Esophagus muscularis mucosa (tissue), 4 donors: ENCODE measurements around the gene PTGES3. TPM values are rescaled to one million over a fixed set of nuclear protein-coding genes. Genes with fewer than 3 reads are reported as not detected.

Experiments
- DNase-seq: peaks from one replicate; pipeline ENCODE4 v3.0.0-alpha.2; 2017; ENCODE audit errors: extremely low spot score
- H3K27ac ChIP-seq, 4 donors: fragments of 200-600 bp; sonication (generic); replicated peaks in 1 of 4; 1 replicate in 3 of 4; 2 replicates in 1 of 4; pipeline ENCODE4 v1.5.1; 2016 to 2019; ENCODE audit warnings: mild to moderate bottlenecking in 1 of 4
- H3K27me3 ChIP-seq, 4 donors: fragments of 200-600 bp; sonication (generic); one replicate each; pipeline versions ENCODE4 v1.5.1 to v1.6.0; 2016 to 2019
- H3K36me3 ChIP-seq, 4 donors: fragments of 200-600 bp; sonication (generic); one replicate each; pipeline ENCODE4 v1.5.1; 2016 to 2019
- H3K4me1 ChIP-seq, 4 donors: fragments of 200-600 bp; sonication (generic); one replicate each; pipeline ENCODE4 v1.5.1; 2016 to 2019
- H3K4me3 ChIP-seq, 4 donors: fragments of 200-600 bp; sonication (generic); 1 replicate in 2 of 4; 2 replicates in 2 of 4; pipeline ENCODE4 v1.5.1; 2016 to 2019; ENCODE audit warnings: mild to moderate bottlenecking in 4 of 4, moderate library complexity in 1 of 4
- H3K9me3 ChIP-seq, 4 donors: fragments of 200-600 bp; sonication (generic); 1 replicate in 3 of 4; 2 replicates in 1 of 4; pipeline ENCODE4 v1.5.1; 2016 to 2019
- EP300 ChIP-seq: sonication (generic); formaldehyde crosslinking; IDR thresholded peaks from one replicate; pipeline ENCODE4 v1.6.1; 2017; ENCODE audit warnings: antibody characterized with exemption
- POLR2A ChIP-seq: fragments of 450-650 bp; IDR thresholded peaks from one replicate; pipeline ENCODE4 v1.6.1; 2017; ENCODE audit warnings: antibody characterized with exemption, moderate library complexity, mild to moderate bottlenecking, low read depth
- POLR2AphosphoS5 ChIP-seq, 2 donors: sonication (generic); formaldehyde crosslinking; IDR thresholded peaks; one replicate each; pipeline ENCODE4 v1.6.1; 2017; ENCODE audit warnings: antibody characterized with exemption in 2 of 2
- WGBS: methylation state at CpG from one replicate; pipeline ENCODE4 v1.1.5; 2018; 5-methylcytosine and 5-hydroxymethylcytosine counted together
- intact Hi-C: fragments of 100-400 bp; cut with DNase I; formaldehyde crosslinking; loops from one replicate; pipeline ENCODE4 v1.15.1; 2023
- total RNA-seq, 4 donors: library from RNA; depleted of rRNA; stranded (reverse); fragments of >200 nt; gene quantifications; one replicate each; pipeline versions ENCODE4 v1.1.0 to v1.2.1, GENCODE V29; 2016
- TF ChIP-seq, protein P1 (sequence below), 3 experiments: fragments of 200-600 bp in 2 of 3; fragments of 450-650 bp in 1 of 3; sonication (generic) in 2 of 3; IDR thresholded peaks; one replicate each; pipeline ENCODE4 v1.5.1; 2017 to 2019; ENCODE audit warnings: antibody characterized with exemption in 3 of 3, mild to moderate bottlenecking in 2 of 3, moderate library complexity in 1 of 3

PTGES3 gene
- total RNA-seq, 4 donors from 2014 or later, result 86.8 to 118 (median 92.0) TPM

DNA sequence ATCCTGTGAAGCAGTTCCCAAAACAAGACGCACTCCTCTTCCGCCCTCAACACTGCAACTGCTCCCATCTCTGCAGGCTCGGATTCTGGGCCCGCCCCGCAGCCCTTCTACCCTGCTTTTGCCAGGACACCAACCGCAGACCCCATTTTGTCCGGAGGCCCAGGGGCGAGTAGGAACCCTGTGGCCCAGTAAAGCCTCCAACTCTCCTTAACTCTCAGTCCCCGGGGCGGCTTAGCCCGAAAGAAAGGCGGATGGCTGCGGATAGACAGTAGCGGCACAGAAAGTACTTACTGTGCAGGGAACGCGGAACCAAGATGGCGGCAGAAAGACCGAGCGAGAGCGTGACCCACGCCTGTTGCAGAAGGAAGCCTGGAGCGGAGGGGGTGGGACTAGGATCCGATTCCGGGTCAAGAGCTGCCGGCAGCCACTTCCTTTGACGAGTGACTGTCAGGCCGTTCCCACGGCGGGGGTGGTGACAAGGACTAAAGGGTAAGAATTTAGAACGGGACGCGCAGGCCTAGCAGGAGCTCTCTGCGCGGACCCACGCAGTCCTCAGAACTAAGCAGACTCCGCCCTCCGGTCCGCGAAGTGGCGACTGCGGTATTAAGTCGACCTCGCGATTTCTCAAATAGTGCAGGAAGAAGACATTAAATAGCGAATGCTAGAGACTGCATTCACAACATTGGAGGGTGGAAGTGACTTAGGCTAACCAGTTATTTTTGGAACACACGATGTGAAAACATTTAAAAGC, 37.1 kb upstream of the PTGES3 start, which contains the start of gene NACA:
NACA (minus strand) TSS at position 328 of the 751 bp plus-strand sequence. CDS start 778 bp downstream, outside the sequence.
- TF ChIP-seq POLR2AphosphoS5 (IDR thresholded peaks at IDR 0.05), result peak; percentile 99 to 100
- TF ChIP-seq, protein P1, sequence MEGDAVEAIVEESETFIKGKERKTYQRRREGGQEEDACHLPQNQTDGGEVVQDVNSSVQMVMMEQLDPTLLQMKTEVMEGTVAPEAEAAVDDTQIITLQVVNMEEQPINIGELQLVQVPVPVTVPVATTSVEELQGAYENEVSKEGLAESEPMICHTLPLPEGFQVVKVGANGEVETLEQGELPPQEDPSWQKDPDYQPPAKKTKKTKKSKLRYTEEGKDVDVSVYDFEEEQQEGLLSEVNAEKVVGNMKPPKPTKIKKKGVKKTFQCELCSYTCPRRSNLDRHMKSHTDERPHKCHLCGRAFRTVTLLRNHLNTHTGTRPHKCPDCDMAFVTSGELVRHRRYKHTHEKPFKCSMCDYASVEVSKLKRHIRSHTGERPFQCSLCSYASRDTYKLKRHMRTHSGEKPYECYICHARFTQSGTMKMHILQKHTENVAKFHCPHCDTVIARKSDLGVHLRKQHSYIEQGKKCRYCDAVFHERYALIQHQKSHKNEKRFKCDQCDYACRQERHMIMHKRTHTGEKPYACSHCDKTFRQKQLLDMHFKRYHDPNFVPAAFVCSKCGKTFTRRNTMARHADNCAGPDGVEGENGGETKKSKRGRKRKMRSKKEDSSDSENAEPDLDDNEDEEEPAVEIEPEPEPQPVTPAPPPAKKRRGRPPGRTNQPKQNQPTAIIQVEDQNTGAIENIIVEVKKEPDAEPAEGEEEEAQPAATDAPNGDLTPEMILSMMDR (IDR thresholded peaks at IDR 0.05), result peak in 1 of 3 experiments; percentile 9
- TF ChIP-seq POLR2A, result peak; percentile 96
- TF ChIP-seq EP300, result no peak
- Histone ChIP-seq H3K27me3 (no peaks in the 10 kb centered on the region), H3K27ac (peak within 1 kb of the TSS; percentile 91 to 95 (median 92)), H3K4me3 (peak within 1 kb of the TSS; percentile 83 to 96 (median 86)), H3K9me3 (no peaks in the 10 kb centered on the region), H3K4me1 (peaks cover 42 to 51% (median 49%) of the 10 kb centered on the region in 4 donors), H3K36me3 (peaks cover 0 to 26% (median 15%) of the 10 kb centered on the region in 4 donors)
- intact Hi-C loops, result loop anchor here (1.0 kb wide), 1 partner anchor 37 kb away; the partner anchor contains the start of gene PTGES3
- peak; percentile 99 for DNase-seq
- WGBS, result 0% methylated on average over 44 of the region's 46 CpGs

DNA sequence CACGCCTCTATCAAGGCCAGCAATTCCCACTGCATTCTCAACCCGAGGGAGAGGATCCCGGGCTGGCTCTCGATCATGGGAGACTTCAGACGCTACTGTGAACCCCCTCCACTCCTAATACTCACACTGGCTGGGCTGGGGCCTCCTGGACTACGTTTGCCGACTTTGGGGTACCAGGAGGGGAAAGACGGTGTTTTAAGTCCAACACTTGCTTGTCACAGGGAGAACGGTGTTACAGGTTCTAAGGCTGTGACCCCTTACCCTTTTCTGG, 36.6 kb upstream of the PTGES3 start:
- peaks cover 47 to 56% (median 54%) of the 10 kb centered on the region in 4 donors for H3K4me1 ChIP-seq
- no peak for DNase-seq
- peak overlapping the region; percentile 91 to 95 (median 92) for H3K27ac ChIP-seq
- peak overlapping the region; percentile 83 to 96 (median 86) for H3K4me3 ChIP-seq
- H3K36me3 ChIP-seq, result peaks cover 4 to 27% (median 20%) of the 10 kb centered on the region in 4 donors
- 0% methylated on average over 9 of the region's 9 CpGs for WGBS
- no peaks in the 10 kb centered on the region for H3K27me3 ChIP-seq
- no peaks in the 10 kb centered on the region for H3K9me3 ChIP-seq
- TF ChIP-seq, protein P1 (IDR thresholded peaks at IDR 0.05), result no peak
- no peak for TF ChIP-seq EP300
- TF ChIP-seq POLR2A, result no peak
- TF ChIP-seq POLR2AphosphoS5 (IDR thresholded peaks at IDR 0.05), result no peak
- intact Hi-C loops, result no loop called here

DNA sequence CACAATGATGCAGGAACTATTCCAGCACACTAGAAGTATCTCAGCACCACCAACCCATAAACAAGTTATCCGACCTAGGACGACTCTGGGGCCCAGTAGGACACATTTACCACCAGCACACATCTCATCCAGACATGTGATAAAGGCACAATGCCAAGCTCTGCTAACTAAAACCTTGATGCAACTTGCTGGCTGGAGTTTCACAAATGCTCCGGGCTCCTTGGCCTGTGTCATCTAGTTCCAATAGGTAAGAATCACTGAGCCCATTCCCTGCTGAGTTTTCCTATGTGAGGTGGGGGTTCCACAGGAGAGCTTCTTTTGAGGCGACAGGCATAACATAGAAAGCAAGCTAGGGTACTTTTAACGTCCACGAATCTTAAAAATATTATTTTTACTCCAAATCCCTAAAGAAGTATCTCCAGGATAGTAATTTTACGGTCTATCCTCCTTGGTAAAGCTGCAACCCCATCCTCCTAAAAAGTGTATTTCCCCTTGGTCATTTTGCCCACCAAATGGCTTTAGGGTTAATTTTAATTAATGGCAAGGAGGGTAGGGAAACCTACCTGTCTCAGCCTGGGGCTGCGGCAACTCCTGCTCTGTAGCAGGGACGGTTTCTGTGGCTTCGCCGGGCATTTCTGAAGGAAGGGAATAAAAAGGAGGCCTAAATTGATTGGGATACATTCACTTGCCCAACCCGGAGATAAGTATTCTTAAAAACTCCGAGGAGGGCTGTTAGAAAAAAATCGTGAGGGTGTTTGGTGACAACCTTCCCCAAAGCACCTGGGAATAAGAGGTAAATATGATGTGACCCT, 36.0 kb upstream of the PTGES3 start:
- Histone ChIP-seq H3K9me3 (no peaks in the 10 kb centered on the region), H3K4me1 (peaks cover 53 to 61% (median 59%) of the 10 kb centered on the region in 4 donors), H3K4me3 (peak overlapping the region; percentile 83 to 96 (median 86)), H3K27me3 (no peaks in the 10 kb centered on the region), H3K36me3 (peaks cover 8 to 29% (median 25%) of the 10 kb centered on the region in 4 donors), H3K27ac (peak overlapping the region; percentile 91 to 95 (median 92))
- intact Hi-C loops, result no loop called here
- DNase-seq, result peak; percentile 93
- TF ChIP-seq POLR2AphosphoS5 (IDR thresholded peaks at IDR 0.05) (peak; percentile 75 to 77), POLR2A (no peak)
- WGBS, result 3% methylated on average over 14 of the region's 14 CpGs

DNA sequence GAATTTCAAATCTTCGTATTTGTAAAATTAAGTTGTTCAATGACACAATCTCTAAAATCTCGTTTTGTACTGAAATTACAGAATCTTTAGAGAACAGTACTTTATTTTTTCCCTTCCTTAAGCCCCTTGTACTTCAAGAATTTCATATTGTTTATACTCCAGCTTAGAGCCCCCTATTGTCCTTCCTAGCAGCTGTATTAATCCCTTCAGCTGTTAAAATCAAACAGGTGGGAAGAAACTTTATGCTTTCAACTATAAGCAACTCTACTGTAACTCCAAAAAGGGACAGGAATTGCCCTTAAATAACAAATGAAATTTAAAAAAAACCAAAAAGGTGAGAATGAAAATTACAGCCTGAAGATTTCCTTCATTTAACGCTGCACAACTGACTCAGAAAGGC, 35.3 kb upstream of the PTGES3 start:
- TF ChIP-seq POLR2A, result no peak
- TF ChIP-seq, protein P1 (IDR thresholded peaks at IDR 0.05), result no peak
- TF ChIP-seq EP300, result no peak
- TF ChIP-seq POLR2AphosphoS5 (IDR thresholded peaks at IDR 0.05), result no peak
- peak overlapping the region; percentile 83 to 96 (median 86) for H3K4me3 ChIP-seq
- H3K36me3 ChIP-seq, result peaks cover 8 to 36% (median 32%) of the 10 kb centered on the region in 4 donors
- 50% methylated on average over 3 of the region's 3 CpGs for WGBS
- H3K9me3 ChIP-seq, result no peaks in the 10 kb centered on the region
- peaks cover 60 to 69% (median 67%) of the 10 kb centered on the region in 4 donors for H3K4me1 ChIP-seq
- peak overlapping the region; percentile 91 to 95 (median 92) for H3K27ac ChIP-seq
- no peaks in the 10 kb centered on the region for H3K27me3 ChIP-seq
- intact Hi-C loops, result no loop called here
- DNase-seq, result no peak

DNA sequence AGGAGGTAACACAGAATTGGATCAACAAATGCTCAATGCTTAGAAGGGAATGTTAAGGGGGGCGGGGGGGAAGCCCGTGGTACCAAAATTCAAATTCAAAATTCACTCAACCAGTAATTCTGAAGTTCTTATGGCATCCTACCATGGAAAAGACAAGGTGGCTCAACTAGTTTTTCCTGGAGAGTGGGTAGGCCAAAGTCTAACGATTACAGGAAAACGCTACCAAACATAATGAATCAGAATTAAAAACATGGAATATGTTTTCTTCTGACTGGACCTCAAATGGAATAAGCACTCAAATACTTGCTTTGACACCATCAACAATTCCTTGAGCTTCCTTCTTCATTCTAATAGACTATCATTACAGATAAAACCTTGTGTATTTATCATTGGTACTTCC, 34.7 kb upstream of the PTGES3 start:
- no peak for DNase-seq
- Histone ChIP-seq H3K4me1 (peaks cover 65 to 74% (median 72%) of the 10 kb centered on the region in 4 donors), H3K27ac (peak overlapping the region in 3 of 4 donors; percentile 13 to 95 (median 49)), H3K27me3 (no peaks in the 10 kb centered on the region), H3K36me3 (peaks cover 8 to 41% (median 32%) of the 10 kb centered on the region in 4 donors), H3K9me3 (no peaks in the 10 kb centered on the region), H3K4me3 (peak overlapping the region in 3 of 4 donors; percentile 83 to 96 (median 89))
- intact Hi-C loops, result no loop called here
- WGBS, result 74% methylated on average over 4 of the region's 4 CpGs
- TF ChIP-seq POLR2A (no peak), EP300 (no peak), POLR2AphosphoS5 (IDR thresholded peaks at IDR 0.05) (no peak)
- TF ChIP-seq, protein P1 (IDR thresholded peaks at IDR 0.05), result no peak
